NT2/D1 (cell line): ENCODE results near the gene STX2.

Source experiments
- SUZ12 ChIP-seq: IDR thresholded peaks from 2 replicates; pipeline ENCODE4 v1.6.1; 2011; ENCODE audit not compliant: insufficient read length, insufficient read depth; ENCODE audit errors: extremely low read depth
- ZNF274 ChIP-seq: IDR thresholded peaks from 2 replicates; pipeline ENCODE4 v1.6.1; 2011; ENCODE audit warnings: mild to moderate bottlenecking, low read depth, low read length

DNA sequence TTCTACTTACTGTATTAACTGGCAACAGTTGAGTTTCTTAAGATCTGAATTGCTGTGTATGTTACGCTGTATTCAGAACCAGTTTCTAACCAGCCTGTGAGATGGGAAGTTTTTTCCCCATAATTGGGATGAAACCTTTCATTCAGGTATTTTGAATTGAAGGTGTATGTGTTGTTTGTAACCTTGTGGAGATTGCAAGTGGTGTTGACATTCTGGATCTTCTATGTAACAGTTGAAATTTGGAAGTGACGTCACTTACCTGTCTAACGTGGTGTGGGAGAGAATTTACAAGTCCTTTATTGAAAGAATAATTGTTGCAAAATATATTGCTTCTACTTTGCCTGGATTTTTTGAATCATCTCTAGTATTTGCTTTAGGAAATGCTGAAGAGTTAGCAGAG is 38.3 kb upstream of the STX2 start:
- TF ChIP-seq ZNF274 = no peak
- no peak for TF ChIP-seq SUZ12
